ENCODE measurements around the gene ZFYVE28.

Gene ZFYVE28

GRCh38 chr4:2378898-2379297, 39.5 kb downstream of the ZFYVE28 start:
- Histone ChIP-seq H3K27me3 (ENCODE audit: control insufficient read depth, low read length) (peaks cover 13% of the 10 kb centered on the region; the same call in 1 of the 2 replicates), H3K4me2 (ENCODE audit: low read length) (no peak overlapping the region), H3F3A (ENCODE audit: control insufficient read depth, insufficient read depth) (no peaks in the 10 kb centered on the region), H3K4me3 (ENCODE audit: low read length) (no peak overlapping the region), H3K79me2 (ENCODE audit: control insufficient read depth, low read length) (no peaks in the 10 kb centered on the region), H3K4me1 (ENCODE audit: control insufficient read depth, low read length) (no peaks in the 10 kb centered on the region), H3K27ac (ENCODE audit: low read depth, low read length) (no peak overlapping the region), H4K20me1 (ENCODE audit: control insufficient read depth, insufficient read depth, low read depth, low read length) (no peaks in the 10 kb centered on the region), H3K36me3 (ENCODE audit: control insufficient read depth, low read length) (no peaks in the 10 kb centered on the region), H3K9me3 (ENCODE audit: control insufficient read depth, insufficient read depth, low read length) (no peaks in the 10 kb centered on the region), H3K9me2 (replicated peaks; ENCODE audit: control insufficient read depth, low read length) (no peaks in the 10 kb centered on the region)
- TF ChIP-seq CTCF (IDR thresholded peaks at IDR 0.05; ENCODE audit: low read depth, low read length, poor library complexity, severe bottlenecking), result no peak
- no peak for TF ChIP-seq EZH2phosphoT487 (IDR thresholded peaks at IDR 0.05; ENCODE audit: borderline replicate concordance, low read length)

GRCh38 chr4:2378401-2378800, 40.0 kb downstream of the ZFYVE28 start:
- Histone ChIP-seq H3K9me3 (ENCODE audit: control insufficient read depth, insufficient read depth, low read length) (no peaks in the 10 kb centered on the region), H3K36me3 (ENCODE audit: control insufficient read depth, low read length) (no peaks in the 10 kb centered on the region), H3K27me3 (ENCODE audit: control insufficient read depth, low read length) (peaks cover 13% of the 10 kb centered on the region; the same call in 1 of the 2 replicates), H3K4me3 (ENCODE audit: low read length) (no peak overlapping the region), H3F3A (ENCODE audit: control insufficient read depth, insufficient read depth) (no peaks in the 10 kb centered on the region), H3K79me2 (ENCODE audit: control insufficient read depth, low read length) (no peaks in the 10 kb centered on the region), H3K4me1 (ENCODE audit: control insufficient read depth, low read length) (no peaks in the 10 kb centered on the region), H3K4me2 (ENCODE audit: low read length) (no peak overlapping the region), H3K27ac (ENCODE audit: low read depth, low read length) (no peak overlapping the region), H3K9me2 (replicated peaks; ENCODE audit: control insufficient read depth, low read length) (no peaks in the 10 kb centered on the region), H4K20me1 (ENCODE audit: control insufficient read depth, insufficient read depth, low read depth, low read length) (no peaks in the 10 kb centered on the region)
- no peak for TF ChIP-seq CTCF (IDR thresholded peaks at IDR 0.05; ENCODE audit: low read depth, low read length, poor library complexity, severe bottlenecking)
- TF ChIP-seq EZH2phosphoT487 (IDR thresholded peaks at IDR 0.05; ENCODE audit: borderline replicate concordance, low read length), result no peak

GRCh38 chr4:2377241-2377640, 41.2 kb downstream of the ZFYVE28 start:
- Histone ChIP-seq H4K20me1 (ENCODE audit: control insufficient read depth, insufficient read depth, low read depth, low read length) (no peaks in the 10 kb centered on the region), H3K9me2 (replicated peaks; ENCODE audit: control insufficient read depth, low read length) (no peaks in the 10 kb centered on the region), H3K79me2 (ENCODE audit: control insufficient read depth, low read length) (no peaks in the 10 kb centered on the region), H3K27ac (ENCODE audit: low read depth, low read length) (no peak overlapping the region), H3K4me1 (ENCODE audit: control insufficient read depth, low read length) (no peaks in the 10 kb centered on the region), H3K4me3 (ENCODE audit: low read length) (no peak overlapping the region), H3K9me3 (ENCODE audit: control insufficient read depth, insufficient read depth, low read length) (no peaks in the 10 kb centered on the region), H3K4me2 (ENCODE audit: low read length) (no peak overlapping the region), H3F3A (ENCODE audit: control insufficient read depth, insufficient read depth) (no peaks in the 10 kb centered on the region), H3K27me3 (ENCODE audit: control insufficient read depth, low read length) (peaks cover 13% of the 10 kb centered on the region; the same call in 1 of the 2 replicates), H3K36me3 (ENCODE audit: control insufficient read depth, low read length) (no peaks in the 10 kb centered on the region)
- TF ChIP-seq CTCF (IDR thresholded peaks at IDR 0.05; ENCODE audit: low read depth, low read length, poor library complexity, severe bottlenecking) (no peak), EZH2phosphoT487 (IDR thresholded peaks at IDR 0.05; ENCODE audit: borderline replicate concordance, low read length) (no peak)
